AG09309 (cell line): Measurements from ENCODE around the gene CD59.

Experiments used
- DNase-seq: peaks from one replicate; pipeline ENCODE4 v3.0.0-alpha.2; 2010; ENCODE audit warnings: low read depth
- H3K4me3 ChIP-seq: 2 replicates; pipeline ENCODE4 v1.5.1; 2011; ENCODE audit warnings: mild to moderate bottlenecking, low read depth, low read length, moderate library complexity; ENCODE audit not compliant: control insufficient read depth
- CTCF ChIP-seq: IDR thresholded peaks from 2 replicates; pipeline ENCODE4 v1.5.1; 2011; ENCODE audit warnings: mild to moderate bottlenecking, low read depth, low read length, inconsistent platforms; ENCODE audit not compliant: insufficient read depth, control insufficient read depth; ENCODE audit errors: missing control alignments

Gene CD59

DNA sequence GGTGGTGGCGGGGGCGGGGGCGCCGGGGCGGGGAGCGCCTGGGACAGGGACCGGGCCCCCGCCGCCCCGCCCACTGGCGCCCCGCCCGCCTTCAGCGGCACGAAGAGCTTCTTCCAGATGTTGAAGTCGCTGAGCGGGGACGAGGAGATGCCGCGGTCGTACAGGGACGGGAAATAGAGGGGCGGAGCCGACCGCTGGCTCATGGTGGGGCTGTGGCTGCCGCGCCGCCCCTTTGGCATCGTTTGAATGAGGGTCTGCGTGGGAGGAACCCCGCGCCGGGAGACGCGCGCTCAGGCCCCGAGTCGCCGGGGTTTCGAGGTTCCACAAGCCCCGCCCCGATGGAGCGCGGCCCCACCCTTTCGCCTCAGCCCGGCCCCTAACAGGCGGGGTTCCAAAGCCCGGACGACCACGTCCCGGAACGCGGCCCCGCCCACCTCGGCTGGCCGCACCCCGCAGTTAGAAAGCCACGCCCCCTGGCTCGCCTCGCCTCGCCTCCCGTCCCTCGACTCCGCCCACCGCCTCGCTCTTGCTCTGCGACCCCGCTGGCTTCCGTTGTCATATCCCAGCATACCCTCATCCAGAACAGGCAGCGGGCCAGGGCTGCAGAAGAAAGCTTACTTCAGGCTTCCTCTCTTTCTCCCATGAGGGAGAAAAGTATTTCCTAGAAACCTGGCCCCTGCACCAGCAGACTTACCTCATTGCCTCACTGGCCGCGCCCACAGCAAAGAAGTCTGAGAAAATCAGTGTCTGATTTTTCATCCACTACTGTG lies 35.5 kb downstream of the CD59 start, which contains the start of gene C11orf91:
Gene C11orf91, minus strand, starts transcription at position 325 of the 770 bp plus-strand sequence. Its CDS starts 86 bp downstream, at position 239.
- H3K4me3 ChIP-seq, result peak within 1 kb of the TSS; percentile 49
- TF ChIP-seq CTCF, result no peak
- DNase-seq, result peak; percentile 70

GRCh38 chr11:33700063-33700501 lies 36.1 kb downstream of the CD59 start:
- peak overlapping the region; percentile 49 for H3K4me3 ChIP-seq
- no peak for DNase-seq
- no peak for TF ChIP-seq CTCF

GRCh38 chr11:33699515-33700062 lies 36.6 kb downstream of the CD59 start:
- no peak for TF ChIP-seq CTCF
- no peak for DNase-seq
- H3K4me3 ChIP-seq, result no peak overlapping the region

GRCh38 chr11:33698921-33699320 lies 37.3 kb downstream of the CD59 start:
- DNase-seq, result no peak
- TF ChIP-seq CTCF, result no peak
- H3K4me3 ChIP-seq, result no peak overlapping the region

DNA sequence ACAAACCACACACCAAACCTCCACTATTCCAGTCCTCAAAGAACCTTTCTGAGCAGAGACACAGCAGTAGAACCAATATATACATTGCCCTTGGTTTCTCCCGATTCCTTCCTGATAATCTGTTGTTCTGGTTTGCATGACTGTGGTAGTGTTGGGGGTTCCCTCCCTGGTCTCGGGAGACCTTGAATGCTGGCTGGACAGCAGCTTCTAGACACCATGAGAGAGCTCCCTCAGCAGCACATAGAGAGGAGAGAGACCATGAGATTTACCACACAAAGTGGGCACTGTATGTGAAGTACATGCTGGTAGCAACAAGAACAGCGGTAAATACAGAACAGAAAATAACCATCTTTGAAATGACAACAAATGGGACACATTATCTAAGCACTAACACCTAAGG lies 38.2 kb downstream of the CD59 start:
- no peak for DNase-seq
- TF ChIP-seq CTCF, result no peak
- H3K4me3 ChIP-seq, result no peak overlapping the region

GRCh38 chr11:33696931-33697638 lies 39.1 kb downstream of the CD59 start:
- H3K4me3 ChIP-seq, result no peak overlapping the region
- no peak for TF ChIP-seq CTCF
- DNase-seq, result no peak
